ENCODE results near the gene CAMK2A.

Gene CAMK2A

GRCh38 chr5:150222906-150223305 lies 66.7 kb downstream of the CAMK2A start:
- H3K27ac Mint-ChIP-seq = no peak overlapping the region
- no peak overlapping the region for H3K4me3 Mint-ChIP-seq
- H3K4me1 Mint-ChIP-seq = peaks cover 4% of the 10 kb centered on the region
- no peak for TF ChIP-seq CTCF (IDR thresholded peaks at IDR 0.05; ENCODE audit: unreplicated experiment in 3 of 3)
- H3K27me3 Mint-ChIP-seq (ENCODE audit: low read depth) = no peaks in the 10 kb centered on the region
- no peaks in the 10 kb centered on the region for H3K36me3 Mint-ChIP-seq (ENCODE audit: low read depth)
- no peaks in the 10 kb centered on the region for H3K9me3 Mint-ChIP-seq

- Mint-ChIP-seq H3K36me3 (ENCODE audit: low read depth) (no peaks in the 10 kb centered on the region), H3K27ac (no peak overlapping the region), H3K4me3 (no peak overlapping the region), H3K4me1 (peaks cover 17% of the 10 kb centered on the region), H3K9me3 (no peaks in the 10 kb centered on the region), H3K27me3 (ENCODE audit: low read depth) (peaks cover 5% of the 10 kb centered on the region)
- no peak for TF ChIP-seq CTCF (IDR thresholded peaks at IDR 0.05; ENCODE audit: unreplicated experiment in 3 of 3)
Measured at GRCh38 chr5:150221471-150221870, 68.1 kb downstream of the CAMK2A start.

- Mint-ChIP-seq H3K4me1 (peaks cover 23% of the 10 kb centered on the region), H3K4me3 (no peak overlapping the region), H3K9me3 (no peaks in the 10 kb centered on the region), H3K36me3 (ENCODE audit: low read depth) (no peaks in the 10 kb centered on the region), H3K27ac (no peak overlapping the region), H3K27me3 (ENCODE audit: low read depth) (peaks cover 8% of the 10 kb centered on the region)
- TF ChIP-seq CTCF (IDR thresholded peaks at IDR 0.05; ENCODE audit: unreplicated experiment in 3 of 3) = no peak
Measured at GRCh38 chr5:150219861-150220260, 69.7 kb downstream of the CAMK2A start.

GRCh38 chr5:150219142-150219541 lies 70.4 kb downstream of the CAMK2A start:
- no peak for TF ChIP-seq CTCF (IDR thresholded peaks at IDR 0.05; ENCODE audit: unreplicated experiment in 3 of 3)
- H3K4me3 Mint-ChIP-seq = no peak overlapping the region
- H3K36me3 Mint-ChIP-seq (ENCODE audit: low read depth) = no peaks in the 10 kb centered on the region
- H3K27ac Mint-ChIP-seq = no peak overlapping the region
- H3K4me1 Mint-ChIP-seq = peaks cover 28% of the 10 kb centered on the region
- peaks cover 8% of the 10 kb centered on the region for H3K27me3 Mint-ChIP-seq (ENCODE audit: low read depth)
- H3K9me3 Mint-ChIP-seq = no peaks in the 10 kb centered on the region

- Mint-ChIP-seq H3K27me3 (ENCODE audit: low read depth) (peaks cover 8% of the 10 kb centered on the region), H3K4me1 (peaks cover 33% of the 10 kb centered on the region), H3K4me3 (no peak overlapping the region), H3K9me3 (no peaks in the 10 kb centered on the region), H3K36me3 (ENCODE audit: low read depth) (no peaks in the 10 kb centered on the region), H3K27ac (no peak overlapping the region)
- no peak for TF ChIP-seq CTCF (IDR thresholded peaks at IDR 0.05; ENCODE audit: unreplicated experiment in 3 of 3)
Measured at GRCh38 chr5:150218693-150219035, 70.9 kb downstream of the CAMK2A start.

GRCh38 chr5:150217873-150218692 lies 71.5 kb downstream of the CAMK2A start:
- Mint-ChIP-seq H3K9me3 (no peaks in the 10 kb centered on the region), H3K27ac (peak overlapping the region in 2 of 3 experiments; percentile 21 to 51), H3K27me3 (ENCODE audit: low read depth) (peaks cover 8% of the 10 kb centered on the region), H3K4me3 (no peak overlapping the region), H3K36me3 (ENCODE audit: low read depth) (no peaks in the 10 kb centered on the region), H3K4me1 (peaks cover 38% of the 10 kb centered on the region)
- TF ChIP-seq CTCF (IDR thresholded peaks at IDR 0.05; ENCODE audit: unreplicated experiment in 3 of 3) = peak; percentile 92 to 95 (median 92)

Measured in nephron (organoid).